MV-4-11 (cell line): ENCODE data around the gene UPF1.

Experiments used
- DNase-seq: peaks from one replicate; lab custom pipeline; 2025; lab: John Stamatoyannopoulos, UW

The UPF1 gene

GRCh38 chr19:18857223-18857622 is 25.5 kb downstream of the UPF1 start:
- DNase-seq: no peak

GRCh38 chr19:18858906-18859646 is 27.3 kb downstream of the UPF1 start:
- no peak for DNase-seq

- DNase-seq: no peak
Measured at GRCh38 chr19:18859676-18860301, 28.0 kb downstream of the UPF1 start.

- DNase-seq: no peak
Measured at GRCh38 chr19:18860302-18860700, 28.5 kb downstream of the UPF1 start.

GRCh38 chr19:18860725-18861124 is 29.0 kb downstream of the UPF1 start:
- DNase-seq: no peak

- peak; percentile 93 for DNase-seq
Measured at GRCh38 chr19:18861235-18861634, 29.5 kb downstream of the UPF1 start.

- no peak for DNase-seq
Measured at GRCh38 chr19:18861917-18862316, 30.2 kb downstream of the UPF1 start.

GRCh38 chr19:18862976-18863842 is 31.4 kb downstream of the UPF1 start:
- no peak for DNase-seq

- no peak for DNase-seq
Measured at GRCh38 chr19:18863843-18864362, 32.1 kb downstream of the UPF1 start.

- DNase-seq: no peak
Measured at GRCh38 chr19:18865106-18865972, 33.6 kb downstream of the UPF1 start.

GRCh38 chr19:18865973-18866799 is 34.4 kb downstream of the UPF1 start:
- DNase-seq: peak; percentile 43

GRCh38 chr19:18866800-18867123 is 35.0 kb downstream of the UPF1 start:
- DNase-seq: no peak

- DNase-seq: no peak
Measured at GRCh38 chr19:18867199-18867598, 35.4 kb downstream of the UPF1 start.

GRCh38 chr19:18867751-18868150 is 36.0 kb downstream of the UPF1 start:
- DNase-seq: no peak

- DNase-seq: no peak
Measured at GRCh38 chr19:18868380-18869022, 36.7 kb downstream of the UPF1 start.

- no peak for DNase-seq
Measured at GRCh38 chr19:18869023-18869618, 37.4 kb downstream of the UPF1 start.

- no peak for DNase-seq
Measured at GRCh38 chr19:18869781-18870530, 38.2 kb downstream of the UPF1 start.

- no peak for DNase-seq
Measured at GRCh38 chr19:18870531-18871172, 38.9 kb downstream of the UPF1 start.

- no peak for DNase-seq
Measured at GRCh38 chr19:18871543-18871942, 39.8 kb downstream of the UPF1 start.
